ENCODE results near the gene BIVM. TPM values are rescaled to one million over a fixed set of nuclear protein-coding genes. Genes with fewer than 3 reads are reported as not detected.

Gene BIVM
- total and polyA plus RNA-seq, 2 donors (not counting 3 experiments of a cell fraction or from before 2014, with no cell fraction given), result 7.7 to 20.3 TPM

GRCh38 chr13:102868366-102868936 lies 69.5 kb downstream of the BIVM start:
- ChIA-PET CTCF (no interaction called here), POLR2A (no interaction called here)
- H3K79me2 ChIP-seq (ENCODE audit: control insufficient read depth, insufficient read depth, low read length), result peaks cover 5% of the 10 kb centered on the region
- no peaks in the 10 kb centered on the region for H3K9me3 ChIP-seq (replicated peaks; ENCODE audit: control insufficient read depth, insufficient read depth, low read length)
- dilution Hi-C loops (cut with MboI; ENCODE audit: extremely low pct_ligation_motif_present, low sequenced_read_pairs) (loop anchor here (25.0 kb wide), 1 partner anchor 281 kb away; the partner anchor contains the start of gene TPP2), intact Hi-C loops (cut with micrococcal nuclease) (no loop called here)
- H3K27me3 ChIP-seq (ENCODE audit: control insufficient read depth in 2 of 2, insufficient read depth in 2 of 2, low read length in 2 of 2), result no peaks in the 10 kb centered on the region
- BruUV-seq (replicated peaks), result no TSS peak
- no peak for TF ChIP-seq EZH2 (IDR thresholded peaks at IDR 0.05; ENCODE audit: borderline replicate concordance, low read depth, low read length, severe bottlenecking)
- TF ChIP-seq, protein P1, sequence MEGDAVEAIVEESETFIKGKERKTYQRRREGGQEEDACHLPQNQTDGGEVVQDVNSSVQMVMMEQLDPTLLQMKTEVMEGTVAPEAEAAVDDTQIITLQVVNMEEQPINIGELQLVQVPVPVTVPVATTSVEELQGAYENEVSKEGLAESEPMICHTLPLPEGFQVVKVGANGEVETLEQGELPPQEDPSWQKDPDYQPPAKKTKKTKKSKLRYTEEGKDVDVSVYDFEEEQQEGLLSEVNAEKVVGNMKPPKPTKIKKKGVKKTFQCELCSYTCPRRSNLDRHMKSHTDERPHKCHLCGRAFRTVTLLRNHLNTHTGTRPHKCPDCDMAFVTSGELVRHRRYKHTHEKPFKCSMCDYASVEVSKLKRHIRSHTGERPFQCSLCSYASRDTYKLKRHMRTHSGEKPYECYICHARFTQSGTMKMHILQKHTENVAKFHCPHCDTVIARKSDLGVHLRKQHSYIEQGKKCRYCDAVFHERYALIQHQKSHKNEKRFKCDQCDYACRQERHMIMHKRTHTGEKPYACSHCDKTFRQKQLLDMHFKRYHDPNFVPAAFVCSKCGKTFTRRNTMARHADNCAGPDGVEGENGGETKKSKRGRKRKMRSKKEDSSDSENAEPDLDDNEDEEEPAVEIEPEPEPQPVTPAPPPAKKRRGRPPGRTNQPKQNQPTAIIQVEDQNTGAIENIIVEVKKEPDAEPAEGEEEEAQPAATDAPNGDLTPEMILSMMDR (IDR thresholded peaks at IDR 0.05; ENCODE audit: extremely low read depth in 1 of 2, insufficient read depth in 1 of 2, low read depth in 1 of 2, low read length in 2 of 2), result no peak
- no peak for TF ChIP-seq JUN (IDR thresholded peaks at IDR 0.05; ENCODE audit: borderline replicate concordance, insufficient read depth, insufficient read length, low read depth)
- no peak for TF ChIP-seq GATA2 (IDR thresholded peaks at IDR 0.05; ENCODE audit: insufficient read depth, insufficient read length, low read depth, low read length)
- no peak for TF ChIP-seq POLR2AphosphoS5 (IDR thresholded peaks at IDR 0.05; ENCODE audit: insufficient read depth, low read depth, low read length)
- TF ChIP-seq FOS (IDR thresholded peaks at IDR 0.05; ENCODE audit: borderline replicate concordance, insufficient read depth, low read length), result no peak
- no peak for TF ChIP-seq MYC (IDR thresholded peaks at IDR 0.05; ENCODE audit: low read depth, low read length)
- TF ChIP-seq MAX (IDR thresholded peaks at IDR 0.05; ENCODE audit: insufficient read depth, insufficient read length), result no peak
- no peak for TF ChIP-seq POLR2A (IDR thresholded peaks at IDR 0.05; ENCODE audit: low read depth, low read length)
- FAIRE-seq (no peak), DNase-seq (ENCODE audit: low read depth, low spot score) (no peak)
- no peak overlapping the region for H3K4me2 ChIP-seq (ENCODE audit: insufficient read depth, low read length)
- no peak overlapping the region for H2AFZ ChIP-seq (ENCODE audit: low read depth, low read length)
- no peak overlapping the region for H3K9ac ChIP-seq (replicated peaks; ENCODE audit: extremely low read depth, insufficient read depth, low read length)
- no peaks in the 10 kb centered on the region for H4K20me1 ChIP-seq (replicated peaks; ENCODE audit: control insufficient read depth, extremely low read depth, insufficient read depth, low read length)
- no peaks in the 10 kb centered on the region for H3K9me1 ChIP-seq (replicated peaks; ENCODE audit: control insufficient read depth, extremely low read depth, insufficient read depth, low read length)
- H3K4me1 ChIP-seq (ENCODE audit: control insufficient read depth, extremely low read depth, insufficient read depth, low read length), result peaks cover 6% of the 10 kb centered on the region
- no peak overlapping the region for H3K27ac ChIP-seq (ENCODE audit: insufficient read depth, low read depth, low read length)
- peaks cover 14 to 26% of the 10 kb centered on the region in 2 experiments for H3K36me3 ChIP-seq (ENCODE audit: control insufficient read depth in 2 of 2, extremely low read depth in 1 of 2, insufficient read depth in 2 of 2, low read length in 2 of 2)
- H3K4me3 ChIP-seq (replicated peaks in 1 of 3; ENCODE audit: insufficient read depth in 1 of 3, low read depth in 1 of 3, low read length in 3 of 3), result no peak overlapping the region
